ENCODE data around the gene LRRC28. TPM values are rescaled to one million over a fixed set of nuclear protein-coding genes. Genes with fewer than 3 reads are reported as not detected.

LRRC28 gene
- total RNA-seq, 4 donors from 2014 or later = 56.5 to 82.7 (median 64.2) TPM

- in situ Hi-C loops (cut with MboI; ENCODE audit: low pct_ligation_motif_present in 1 of 4, low pct_unique_long_range_greater_than_20kb in 1 of 4, low sequenced_read_pairs in 3 of 4) (no loop called here), intact Hi-C loops (cut with DNase I; ENCODE audit: low total_unique reads) (no loop called here)
- TF ChIP-seq POLR2AphosphoS5 (IDR thresholded peaks at IDR 0.05) (no peak), CTCF (IDR thresholded peaks at IDR 0.05) (no peak), POLR2A (IDR thresholded peaks at IDR 0.05) (no peak), EP300 (IDR thresholded peaks at IDR 0.05; ENCODE audit: low read depth) (no peak)
- DNase-seq = no peak
- H3K4me3 ChIP-seq = no peak overlapping the region
- 51 to 71% methylated on average over 7 to 9 of the region's 9 CpGs for WGBS, 2 donors (ENCODE audit: low coverage in 1 of 2)
- H3K9me3 ChIP-seq = no peaks in the 10 kb centered on the region
- no peaks in the 10 kb centered on the region for H3K27me3 ChIP-seq
- H3K4me1 ChIP-seq = peaks cover 0 to 5% (median 0%) of the 10 kb centered on the region in 4 donors
- H3K36me3 ChIP-seq = no peaks in the 10 kb centered on the region
- no peak overlapping the region for H3K27ac ChIP-seq
Observed at GRCh38 chr15:99324082-99324620, 72.9 kb downstream of the LRRC28 start.

- no peak for TF ChIP-seq CTCF (IDR thresholded peaks at IDR 0.05)
- TF ChIP-seq EP300 (IDR thresholded peaks at IDR 0.05; ENCODE audit: low read depth) = no peak
- TF ChIP-seq POLR2A (IDR thresholded peaks at IDR 0.05) = no peak
- no peak for TF ChIP-seq POLR2AphosphoS5 (IDR thresholded peaks at IDR 0.05)
- intact Hi-C loops (cut with DNase I; ENCODE audit: low total_unique reads) = no loop called here
- 94 to 100% methylated on average over 1 of the region's 1 CpG for whole genome bisulfite sequencing, 2 donors (ENCODE audit: low coverage in 1 of 2)
- no peaks in the 10 kb centered on the region for H3K9me3 ChIP-seq
- H3K4me3 ChIP-seq = no peak overlapping the region
- DNase-seq = no peak
- in situ Hi-C loops (cut with MboI; ENCODE audit: low pct_ligation_motif_present in 1 of 4, low pct_unique_long_range_greater_than_20kb in 1 of 4, low sequenced_read_pairs in 3 of 4) = no loop called here
- no peak overlapping the region for H3K27ac ChIP-seq
- H3K4me1 ChIP-seq = peaks cover 0 to 5% (median 0%) of the 10 kb centered on the region in 4 donors
- H3K36me3 ChIP-seq = no peaks in the 10 kb centered on the region
- H3K27me3 ChIP-seq = no peaks in the 10 kb centered on the region
Observed at GRCh38 chr15:99324700-99325099, 73.4 kb downstream of the LRRC28 start.

- Histone ChIP-seq H3K9me3 (no peaks in the 10 kb centered on the region), H3K27ac (no peak overlapping the region), H3K27me3 (no peaks in the 10 kb centered on the region), H3K4me3 (no peak overlapping the region), H3K4me1 (peaks cover 0 to 5% (median 0%) of the 10 kb centered on the region in 4 donors), H3K36me3 (no peaks in the 10 kb centered on the region)
- in situ Hi-C loops (cut with MboI; ENCODE audit: low pct_ligation_motif_present in 1 of 4, low pct_unique_long_range_greater_than_20kb in 1 of 4, low sequenced_read_pairs in 3 of 4) = no loop called here
- DNase-seq = no peak
- intact Hi-C loops (cut with DNase I; ENCODE audit: low total_unique reads) = no loop called here
- WGBS, 2 donors (ENCODE audit: low coverage in 1 of 2) = 95 to 100% methylated on average over 1 of the region's 1 CpG
- TF ChIP-seq CTCF (IDR thresholded peaks at IDR 0.05) (no peak), EP300 (IDR thresholded peaks at IDR 0.05; ENCODE audit: low read depth) (no peak), POLR2AphosphoS5 (IDR thresholded peaks at IDR 0.05) (no peak), POLR2A (IDR thresholded peaks at IDR 0.05) (no peak)
Observed at GRCh38 chr15:99326235-99326634, 75.0 kb downstream of the LRRC28 start.

- Histone ChIP-seq H3K27me3 (no peaks in the 10 kb centered on the region), H3K36me3 (no peaks in the 10 kb centered on the region), H3K4me1 (peaks cover 0 to 5% (median 0%) of the 10 kb centered on the region in 4 donors), H3K4me3 (no peak overlapping the region), H3K9me3 (no peaks in the 10 kb centered on the region), H3K27ac (no peak overlapping the region)
- intact Hi-C loops (cut with DNase I; ENCODE audit: low total_unique reads) (no loop called here), in situ Hi-C loops (cut with MboI; ENCODE audit: low pct_ligation_motif_present in 1 of 4, low pct_unique_long_range_greater_than_20kb in 1 of 4, low sequenced_read_pairs in 3 of 4) (no loop called here)
- TF ChIP-seq CTCF (IDR thresholded peaks at IDR 0.05) (no peak), POLR2AphosphoS5 (IDR thresholded peaks at IDR 0.05) (no peak), EP300 (IDR thresholded peaks at IDR 0.05; ENCODE audit: low read depth) (no peak), POLR2A (IDR thresholded peaks at IDR 0.05) (no peak)
- DNase-seq = no peak
- WGBS, 2 donors (ENCODE audit: low coverage in 1 of 2) = 91 to 95% methylated on average over 4 to 7 of the region's 7 CpGs
Observed at GRCh38 chr15:99328106-99329072, 77.1 kb downstream of the LRRC28 start.
